HG02763 (cell line): ENCODE results near the gene SNED1.

Experiments used
- ATAC-seq: cut with Tn5 transposase; IDR thresholded peaks from one replicate; pipeline ENCODE4 v1.9.1; 2021; ENCODE audit warnings: mild to moderate bottlenecking, moderate library complexity; ENCODE audit not compliant: unreplicated experiment

The SNED1 gene

GRCh38 chr2:241142063-241142462 is 143.6 kb downstream of the SNED1 start:
- ATAC-seq: no peak

GRCh38 chr2:241142593-241142992 is 144.2 kb downstream of the SNED1 start:
- ATAC-seq: no peak
